Measurements from ENCODE around the gene DACH1. TPM values are rescaled to one million over a fixed set of nuclear protein-coding genes. Genes with fewer than 3 reads are reported as not detected.

Gene DACH1
- total RNA-seq, 1 donor from 2014 or later: 0.24 TPM

DNA sequence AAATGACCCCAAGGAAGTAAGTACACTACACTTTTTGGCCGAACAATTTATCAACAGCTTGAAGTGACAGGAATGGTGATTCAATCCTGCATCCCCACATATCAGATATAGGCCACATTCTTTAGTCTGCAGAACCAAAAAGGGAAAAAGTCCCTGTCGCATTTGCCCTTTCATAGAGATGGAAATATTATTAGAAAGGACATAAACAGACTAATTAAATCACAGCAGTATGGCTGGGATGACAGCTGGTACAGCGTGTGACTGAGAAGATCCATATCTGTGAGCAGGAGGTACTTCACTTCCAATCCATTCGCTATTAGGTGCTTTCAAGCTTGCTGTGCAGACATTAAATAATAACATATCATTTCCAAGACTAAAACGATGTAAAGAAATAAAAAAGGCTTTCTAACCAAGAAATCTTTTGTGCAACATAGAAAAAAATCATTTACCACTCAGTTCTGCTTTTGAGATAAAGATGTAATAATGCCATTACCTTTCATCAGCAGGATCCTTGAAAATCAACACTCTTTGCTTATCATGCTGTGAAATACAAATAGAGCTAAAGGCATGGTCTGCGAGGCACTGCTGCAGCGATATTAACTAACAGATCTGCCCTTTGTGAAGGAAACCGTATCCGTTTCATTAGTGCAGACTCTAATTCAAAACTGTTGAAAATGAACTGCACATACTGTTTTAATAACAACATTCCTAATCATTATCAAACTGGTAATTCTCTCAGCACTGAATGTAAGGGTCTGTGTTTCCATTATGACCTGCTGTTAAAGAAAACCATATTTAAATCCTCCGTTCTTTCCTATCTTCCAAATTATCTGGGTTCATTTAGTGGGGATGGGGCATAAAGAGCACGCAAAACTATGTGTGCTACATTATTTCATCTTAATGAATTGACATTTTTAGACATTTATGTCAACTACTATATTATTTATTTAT, 245.6 kb downstream of the DACH1 start:
- ATAC-seq: no peak

DNA sequence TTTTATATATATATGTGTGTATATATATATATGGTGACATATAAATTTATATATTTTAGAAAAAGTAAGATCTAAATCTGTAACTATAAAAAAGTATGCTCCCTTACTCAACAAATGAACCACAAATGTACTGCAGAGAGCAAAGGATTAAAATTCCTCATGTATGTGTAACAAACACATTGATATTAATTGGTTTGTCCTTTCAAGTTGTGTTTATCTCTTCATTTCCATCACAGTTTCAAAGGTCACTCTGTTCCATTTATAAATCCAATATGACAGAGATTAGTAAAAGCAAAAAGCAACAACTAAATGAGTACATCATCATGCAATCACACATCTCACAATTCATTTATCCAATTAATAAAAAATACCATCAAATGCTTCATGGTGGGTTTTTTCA, 247.9 kb downstream of the DACH1 start:
- no peak for ATAC-seq

DNA sequence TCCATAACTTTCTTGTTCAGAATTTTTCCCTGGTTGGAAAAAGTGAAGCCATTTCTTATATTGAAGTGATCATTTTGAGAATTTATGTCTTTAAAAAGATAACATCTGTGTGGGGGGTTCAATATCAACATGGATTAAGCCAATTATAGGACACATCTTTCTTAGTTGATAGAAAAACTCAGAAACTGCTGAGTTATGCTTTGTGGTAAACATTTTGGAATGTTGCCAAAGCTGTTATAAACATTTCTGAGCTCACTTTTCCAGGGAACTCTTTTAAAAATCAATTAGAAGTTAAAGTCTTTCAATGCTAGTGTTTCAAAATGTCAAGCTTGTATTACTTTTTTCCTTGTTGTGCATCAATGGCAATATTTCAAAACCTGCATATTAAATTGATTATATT, 248.8 kb downstream of the DACH1 start:
- ATAC-seq: no peak

DNA sequence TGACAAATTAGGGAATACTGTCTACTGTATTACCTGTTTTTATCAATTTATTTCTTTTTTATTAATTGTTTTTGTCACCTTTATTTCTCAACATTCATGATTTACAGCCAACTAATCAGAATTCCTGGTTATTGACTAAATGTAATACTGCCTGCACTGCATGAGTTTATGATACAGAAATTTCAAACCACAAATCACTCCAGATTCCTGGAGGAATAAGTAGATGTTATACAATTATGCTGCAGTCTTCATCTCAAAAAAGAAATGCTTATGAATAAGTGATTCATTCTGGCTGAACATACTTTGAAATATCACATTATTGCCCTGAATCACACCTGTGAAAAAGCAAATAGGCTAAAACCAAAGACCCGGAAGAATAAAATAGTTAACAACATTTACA, 249.7 kb downstream of the DACH1 start:
- ATAC-seq: no peak

DNA sequence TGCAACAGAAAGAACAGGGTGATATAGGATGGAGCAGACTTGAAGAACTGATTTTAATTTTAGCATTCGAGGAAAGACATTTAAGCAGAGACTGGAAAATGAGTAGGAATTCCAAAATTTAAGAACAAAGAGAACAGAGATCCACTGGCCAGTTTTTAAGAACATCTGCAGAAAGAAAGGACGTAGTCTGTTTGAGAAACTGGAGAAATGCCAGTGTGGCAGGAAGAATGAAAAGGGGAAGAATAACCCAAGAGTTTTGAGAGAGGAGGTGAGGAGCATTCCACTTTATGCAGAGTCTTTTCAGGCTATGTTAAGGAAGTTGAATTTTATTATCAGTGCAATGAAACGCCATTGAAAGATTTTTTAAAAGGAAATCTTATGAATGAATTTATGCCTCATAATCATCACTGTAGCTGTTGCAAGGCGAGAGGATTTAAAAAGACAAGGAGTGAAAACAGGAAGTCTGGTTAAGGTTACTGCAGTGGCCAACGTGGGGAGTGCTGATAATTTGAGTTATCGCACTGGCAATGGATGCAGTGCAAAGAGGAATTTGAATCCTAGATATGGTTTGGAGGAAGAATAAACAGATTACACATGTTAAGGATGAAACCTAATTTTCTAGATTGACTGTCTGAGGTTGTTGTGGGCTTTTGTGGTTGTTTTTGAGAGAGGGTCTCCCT, 253.8 kb downstream of the DACH1 start:
- ATAC-seq: no peak

DNA sequence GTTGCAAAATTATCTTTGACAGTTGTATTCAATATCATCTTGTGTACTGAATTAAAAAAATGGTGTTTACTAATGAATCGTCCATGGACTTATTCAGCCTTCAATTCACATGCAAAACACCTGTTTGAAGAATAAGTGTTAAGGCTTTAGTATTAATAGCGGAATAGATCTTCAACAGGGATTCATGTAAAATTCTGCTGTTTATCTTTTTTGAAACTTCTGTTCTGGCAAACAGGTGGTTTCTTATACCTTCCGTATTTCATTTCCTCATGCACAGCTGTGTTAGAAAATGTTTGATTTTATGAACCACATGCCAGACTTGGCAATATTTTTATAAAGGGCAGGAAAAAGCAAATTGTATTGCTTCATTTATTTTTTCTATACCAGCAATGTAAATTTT, 255.7 kb downstream of the DACH1 start:
- no peak for ATAC-seq

DNA sequence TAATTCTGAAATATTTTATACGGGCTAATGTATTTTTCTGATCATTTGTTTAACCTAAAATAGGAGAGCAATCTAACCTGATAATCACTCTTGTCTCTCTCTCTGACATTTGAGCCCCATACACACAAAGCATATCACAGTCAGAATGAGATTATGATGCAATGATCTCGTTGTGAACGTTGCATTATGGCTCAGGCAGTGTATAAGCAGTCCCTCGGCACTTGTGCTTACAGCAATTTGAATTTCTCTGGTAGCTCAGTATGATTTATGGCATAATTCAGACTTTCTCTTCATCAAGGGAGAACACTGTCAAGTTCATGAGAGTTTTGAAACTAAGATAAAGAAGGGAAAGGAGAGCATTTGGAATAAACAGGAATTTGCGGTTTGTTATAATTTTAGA, 256.1 kb downstream of the DACH1 start:
- ATAC-seq: no peak

DNA sequence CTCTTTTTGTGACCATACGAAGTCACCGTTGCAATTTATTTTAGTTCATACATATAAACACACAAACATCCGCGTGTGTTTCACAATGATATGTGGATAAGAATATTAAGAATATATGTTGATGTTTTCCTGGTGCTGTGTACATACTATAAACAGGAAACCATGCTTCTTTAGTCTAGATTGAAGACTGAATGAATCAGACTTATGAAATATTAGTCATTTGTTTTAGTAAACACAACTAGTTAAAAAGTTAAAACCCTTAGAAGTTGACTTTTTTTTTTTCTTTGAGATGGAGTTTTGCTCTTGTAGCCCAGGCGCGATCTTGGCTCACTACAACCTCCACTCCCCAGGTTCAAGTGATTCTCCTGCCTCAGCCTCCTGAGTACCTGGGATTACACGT, 257.7 kb downstream of the DACH1 start:
- ATAC-seq: no peak

DNA sequence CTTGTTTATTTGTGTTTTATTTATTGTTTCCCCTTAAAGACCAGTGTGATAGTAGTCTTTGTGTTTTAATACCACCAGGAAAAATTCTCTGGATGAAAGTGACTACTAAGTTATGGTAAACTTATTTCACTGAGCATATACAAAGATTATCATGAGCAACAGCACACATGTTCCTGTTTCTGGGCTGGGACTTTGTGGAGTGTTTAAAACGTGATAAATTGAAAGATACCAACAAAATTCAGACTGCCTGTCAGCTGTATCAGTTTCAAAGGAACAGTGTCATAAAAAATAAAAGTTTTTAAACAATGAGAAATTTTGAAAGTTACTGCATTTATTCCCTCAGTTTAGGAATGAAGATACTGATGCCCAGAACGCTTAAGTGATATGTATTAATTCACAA, 259.4 kb downstream of the DACH1 start:
- ATAC-seq: no peak

DNA sequence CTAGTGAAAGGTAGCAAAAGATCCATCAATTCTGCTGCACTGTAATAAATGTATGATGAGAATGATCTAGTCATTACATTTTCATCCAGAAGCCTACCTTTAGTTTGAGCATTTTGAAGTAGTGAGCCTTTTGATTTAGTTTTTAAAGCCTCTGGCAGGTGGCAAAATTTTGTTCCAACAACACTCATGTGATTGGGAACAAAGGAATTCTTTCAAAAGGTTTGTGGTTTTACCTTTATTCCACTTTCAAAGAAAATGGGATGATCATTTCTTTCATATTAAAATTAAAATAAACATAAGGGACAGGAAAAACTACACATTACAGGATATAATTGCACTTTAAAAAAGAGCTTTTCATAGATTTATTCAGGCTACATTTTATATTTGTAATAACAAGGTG, 260.2 kb downstream of the DACH1 start:
- ATAC-seq: no peak

DNA sequence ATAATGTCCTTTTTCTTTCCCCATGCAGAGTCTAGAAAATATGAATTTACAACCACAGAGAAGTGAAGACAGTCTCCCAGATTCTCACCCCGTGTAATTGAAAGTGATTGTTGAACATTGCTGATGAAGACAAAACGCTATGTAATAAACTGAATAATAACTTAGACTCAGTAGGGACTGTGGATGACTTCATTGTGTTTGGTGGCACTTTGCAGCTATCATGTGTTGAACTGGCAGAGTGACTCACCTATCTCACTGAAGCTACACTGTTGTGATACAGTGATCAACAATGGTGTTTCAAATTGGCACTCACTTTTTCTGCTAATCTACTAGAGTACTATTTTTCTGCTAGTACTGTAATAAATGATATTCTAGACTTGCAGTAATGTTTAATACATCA, 261.3 kb downstream of the DACH1 start:
- ATAC-seq: no peak

DNA sequence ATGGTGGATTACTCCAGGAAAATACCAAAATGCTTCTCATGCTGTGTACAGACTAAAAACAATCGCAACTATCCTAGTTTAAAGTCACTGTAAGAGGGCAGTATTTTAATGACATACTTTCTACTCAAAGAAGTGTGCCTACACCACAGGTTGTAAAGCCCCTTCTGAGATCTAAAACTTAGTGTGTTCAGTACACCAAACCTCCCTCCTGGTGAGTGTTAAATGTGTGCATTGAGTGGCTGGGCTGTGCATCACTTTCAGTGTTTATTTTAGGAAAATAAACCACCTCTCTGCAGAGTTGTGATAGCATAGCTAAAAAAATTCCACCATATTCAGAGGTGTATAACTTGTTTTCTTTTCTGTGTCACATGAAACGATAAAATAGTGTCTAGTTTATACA, 263.7 kb downstream of the DACH1 start:
- ATAC-seq: no peak

DNA sequence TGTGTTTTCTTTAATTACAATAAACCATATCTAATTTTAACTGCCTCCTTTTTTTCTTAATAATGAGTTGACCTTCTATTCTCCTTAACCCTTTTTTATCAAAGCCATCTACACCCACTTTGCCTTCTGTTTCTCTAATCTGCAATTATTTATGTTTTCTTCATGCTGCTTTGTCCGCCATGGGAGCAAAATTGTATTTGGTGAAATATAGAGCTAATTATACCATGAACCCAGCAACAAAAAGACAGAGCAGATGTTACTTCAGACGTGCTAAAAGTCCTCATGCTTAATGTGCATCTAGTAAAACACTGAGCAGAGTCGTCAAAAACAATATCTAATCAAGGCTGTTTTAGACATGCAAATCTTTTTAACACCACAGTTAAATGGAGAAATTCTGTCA, 264.7 kb downstream of the DACH1 start:
- ATAC-seq: no peak

DNA sequence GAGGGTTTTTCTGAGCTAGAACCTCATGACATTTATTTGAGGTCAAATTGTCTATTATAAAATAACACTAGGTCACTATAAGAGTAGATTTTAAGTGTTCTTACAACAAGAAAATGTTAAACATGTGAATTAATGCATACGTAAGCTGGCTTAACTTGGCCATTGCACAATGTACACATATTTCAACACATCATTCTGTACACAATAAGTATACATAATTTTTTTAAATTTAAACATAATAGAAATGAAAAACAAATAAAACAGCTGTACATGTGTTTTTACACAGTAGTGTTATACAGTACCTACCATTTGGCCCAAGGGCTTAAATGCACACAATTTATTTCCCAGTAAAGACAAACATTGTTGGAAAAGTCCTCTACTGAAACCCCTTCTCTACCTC, 269.9 kb downstream of the DACH1 start:
- no peak for ATAC-seq

DNA sequence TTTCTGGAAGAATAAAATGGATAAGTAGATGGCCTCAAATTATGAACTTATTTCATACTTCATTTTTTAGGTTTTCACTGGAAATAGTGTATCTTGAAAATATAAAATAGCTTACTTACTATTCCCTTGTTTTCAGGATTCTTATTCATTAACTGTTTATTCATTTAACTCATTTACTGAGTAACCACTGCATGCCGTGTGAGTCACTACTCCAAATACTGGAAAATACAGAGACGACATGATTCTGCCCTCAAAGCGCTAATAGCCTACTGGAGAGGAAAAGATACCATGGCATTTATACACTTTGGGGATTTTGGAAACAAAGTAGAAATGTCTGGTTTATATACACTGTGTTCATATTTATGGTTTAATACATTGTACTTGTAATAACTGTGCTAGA, 270.9 kb downstream of the DACH1 start:
- no peak for ATAC-seq

DNA sequence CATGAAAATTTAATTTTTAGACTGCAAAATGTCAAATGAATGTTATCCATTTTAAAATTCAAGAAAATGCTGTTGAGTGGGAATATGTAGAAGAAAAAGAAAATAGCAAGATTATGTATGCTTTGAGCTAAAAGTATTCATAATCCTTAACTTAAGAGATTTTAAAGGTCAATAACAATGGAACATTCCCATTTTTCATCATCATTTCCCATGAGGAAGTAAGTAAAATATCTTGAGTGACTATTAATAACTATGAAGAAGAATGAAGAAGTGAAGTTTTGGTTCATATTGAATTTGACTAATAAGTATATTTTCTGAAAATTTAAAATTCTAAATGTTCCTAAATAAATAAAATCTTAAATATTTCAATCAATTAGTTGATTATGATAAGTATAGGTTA, 273.4 kb downstream of the DACH1 start:
- ATAC-seq: no peak

DNA sequence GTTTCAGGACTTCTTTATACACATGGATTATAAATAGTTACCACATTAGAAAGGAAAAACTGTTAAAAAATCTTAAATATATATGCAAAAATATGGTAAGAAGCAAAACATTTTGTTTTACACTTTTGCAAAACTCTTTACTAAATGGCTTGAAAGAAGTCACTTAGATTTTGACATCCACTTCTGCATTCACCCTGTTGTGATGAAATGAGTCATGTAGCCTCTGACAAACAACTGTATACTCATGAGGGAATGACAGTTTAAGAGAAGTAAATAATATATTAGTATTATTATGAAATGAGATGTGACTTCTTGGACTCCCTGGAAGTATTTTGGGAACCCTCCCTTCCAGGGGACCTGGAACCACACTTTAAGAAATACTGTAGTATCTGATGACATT, 275.6 kb downstream of the DACH1 start:
- ATAC-seq: no peak

DNA sequence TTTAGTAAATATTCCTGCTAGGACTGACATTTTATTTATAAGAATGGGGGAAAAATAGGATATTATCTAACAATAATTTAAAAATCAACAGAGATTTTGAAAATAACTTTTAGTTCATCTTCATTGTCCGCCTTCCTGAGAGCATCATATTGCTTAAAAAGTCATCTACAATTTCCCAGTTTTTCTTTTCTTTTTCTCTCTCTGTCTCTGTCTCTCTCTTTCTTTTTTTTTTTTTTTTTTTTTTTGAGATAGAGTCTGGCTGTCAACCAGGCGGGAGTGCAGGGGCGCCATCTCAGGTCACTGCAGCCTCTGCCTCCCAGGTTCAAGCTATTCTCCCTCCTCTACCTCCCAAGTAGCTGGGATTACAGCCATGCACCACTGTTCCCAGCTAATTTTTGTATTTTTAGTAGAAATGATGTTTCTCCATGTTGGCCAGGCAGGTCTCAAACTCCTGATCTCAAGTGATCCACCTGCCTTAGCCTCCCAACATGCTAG, 276.3 kb downstream of the DACH1 start:
- ATAC-seq: no peak

DNA sequence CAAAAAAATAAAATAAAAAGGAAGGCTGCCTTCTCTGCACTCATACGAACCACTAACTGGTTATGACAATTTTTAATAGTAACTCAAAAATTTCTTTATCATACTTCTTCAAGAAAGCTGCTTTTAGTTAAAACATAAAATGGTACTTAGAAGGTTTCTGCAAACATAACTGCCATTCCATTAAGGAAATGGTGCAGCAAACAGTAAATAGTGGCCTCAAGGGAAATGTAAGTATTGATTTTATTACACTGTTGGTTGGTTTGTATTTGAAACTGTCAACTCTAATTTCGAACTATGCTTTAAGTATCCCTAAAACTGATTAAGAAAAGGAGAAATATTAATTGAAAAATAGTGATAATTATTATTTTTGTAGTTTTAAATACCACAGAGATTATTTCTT, 278.0 kb downstream of the DACH1 start:
- no peak for ATAC-seq

DNA sequence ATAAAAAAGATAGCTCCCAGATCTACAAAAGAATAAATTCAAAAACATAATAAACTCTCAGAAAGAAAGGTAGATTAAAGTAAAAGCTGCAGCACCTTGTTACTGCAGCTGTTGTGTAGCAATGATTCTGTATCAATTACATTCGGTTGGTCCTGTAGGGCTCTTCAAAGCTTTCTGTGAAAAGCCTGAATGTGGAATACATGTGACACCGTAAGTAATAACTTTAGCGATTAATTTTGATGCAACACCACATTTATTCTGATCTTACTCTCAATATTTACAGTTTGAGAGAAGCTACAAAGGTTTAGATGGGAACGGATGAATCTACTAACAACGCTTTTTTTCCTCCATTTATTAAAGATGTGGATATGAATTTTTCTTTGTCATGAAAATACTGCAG, 279.2 kb downstream of the DACH1 start:
- no peak for ATAC-seq

DNA sequence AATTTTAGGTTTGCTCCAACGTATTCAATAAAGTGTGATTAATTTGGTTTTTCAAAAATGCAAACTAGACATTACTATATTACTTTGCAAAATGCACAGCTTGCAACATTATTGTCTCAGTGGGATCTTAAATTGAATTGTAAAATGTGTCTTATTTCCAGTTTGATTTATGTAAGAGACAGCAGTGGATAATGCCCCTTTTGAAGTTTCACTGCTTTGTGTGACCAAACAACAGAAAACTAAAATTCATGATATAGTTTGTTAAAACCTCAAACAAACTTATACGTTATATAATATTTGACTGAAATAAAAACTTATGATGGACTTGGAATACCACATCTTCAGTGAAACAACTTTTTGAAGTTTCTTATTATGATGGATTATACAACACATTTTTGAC, 279.8 kb downstream of the DACH1 start:
- ATAC-seq: no peak

DNA sequence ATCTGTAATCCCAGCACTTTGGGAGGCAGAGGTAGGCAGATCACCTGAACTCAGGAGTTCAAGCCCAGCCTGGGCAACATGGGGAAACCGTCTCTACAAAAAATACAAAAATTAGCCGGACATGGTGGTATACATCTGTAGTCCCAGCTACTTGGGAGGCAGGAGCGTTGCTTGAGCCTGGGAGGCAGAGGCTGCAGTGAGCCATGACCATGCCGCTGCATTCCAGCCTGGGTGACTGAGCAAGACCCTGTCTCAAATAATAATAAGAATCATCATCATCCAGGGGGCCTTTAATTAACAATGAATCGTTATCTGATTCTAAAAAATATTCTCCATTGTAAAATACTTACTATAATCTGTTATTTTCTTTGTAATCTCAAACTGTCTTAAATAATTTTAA, 283.4 kb downstream of the DACH1 start:
- no peak for ATAC-seq

DNA sequence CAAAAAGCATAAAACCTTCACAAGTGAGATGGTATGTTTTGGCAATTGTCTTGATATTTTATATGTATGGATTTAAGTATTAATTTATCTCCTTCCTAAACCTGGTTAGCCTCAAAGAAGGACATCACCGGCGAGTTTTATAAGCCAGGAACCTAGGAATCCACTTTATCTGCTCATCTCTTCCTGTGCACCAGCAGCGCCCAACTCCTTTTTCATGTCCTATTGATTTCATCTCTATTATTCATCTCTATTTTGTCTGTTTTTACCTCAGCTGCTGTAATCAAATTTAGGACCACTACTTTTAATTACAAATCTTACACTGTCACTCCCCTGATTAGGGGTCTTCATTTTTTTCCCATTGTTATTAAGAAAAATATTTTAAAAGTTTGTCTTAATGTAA, 286.4 kb downstream of the DACH1 start:
- ATAC-seq: no peak

DNA sequence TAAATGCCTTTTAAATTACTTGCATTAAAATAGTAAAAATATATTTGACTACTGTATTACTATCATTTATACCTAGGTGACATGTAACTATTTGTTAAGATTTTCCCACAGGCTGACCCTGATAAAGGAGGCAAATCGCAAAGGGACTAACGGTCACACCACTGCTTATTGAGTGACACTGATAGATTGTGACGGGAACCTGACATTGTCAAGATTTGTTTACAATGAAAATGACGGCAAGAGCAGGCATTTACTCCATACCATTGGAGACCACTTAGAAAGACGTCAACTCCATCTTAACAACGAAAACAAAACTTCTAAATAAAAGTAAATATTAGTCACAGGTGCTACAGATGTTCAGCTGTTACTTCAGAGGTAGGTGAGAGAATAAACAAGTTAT, 289.0 kb downstream of the DACH1 start:
- ATAC-seq: no peak

Measured in esophagus mucosa (tissue), 1 donor.